Endothelial cell (in vitro differentiated cells): Measurements from ENCODE around the gene ATP6V1F. TPM values are rescaled to one million over a fixed set of nuclear protein-coding genes. Genes with fewer than 3 reads are reported as not detected.

ENCODE experiments used
- DNase-seq: peaks from one replicate; pipeline ENCODE4 v3.0.0; 2021; ENCODE audit warnings: low spot score
- H3K27ac Mint-ChIP-seq: one replicate; pipeline ENCODE4 v1.8.0; 2021; ENCODE audit warnings: mixed read lengths, inconsistent platforms; ENCODE audit not compliant: unreplicated experiment
- H3K27me3 Mint-ChIP-seq: one replicate; pipeline ENCODE4 v1.8.0; 2021; ENCODE audit warnings: mild to moderate bottlenecking, moderate library complexity, mixed read lengths, inconsistent platforms; ENCODE audit not compliant: unreplicated experiment
- H3K36me3 Mint-ChIP-seq: one replicate; pipeline ENCODE4 v1.8.0; 2021; ENCODE audit warnings: mild to moderate bottlenecking, low read depth, mixed read lengths, inconsistent platforms; ENCODE audit not compliant: unreplicated experiment
- H3K4me1 Mint-ChIP-seq: one replicate; pipeline ENCODE4 v1.8.0; 2021; ENCODE audit warnings: mild to moderate bottlenecking, mixed read lengths, inconsistent platforms; ENCODE audit not compliant: unreplicated experiment
- H3K4me3 Mint-ChIP-seq: one replicate; pipeline ENCODE4 v1.8.0; 2021; ENCODE audit warnings: mild to moderate bottlenecking, mixed read lengths, inconsistent platforms; ENCODE audit not compliant: unreplicated experiment
- H3K9me3 Mint-ChIP-seq: one replicate; pipeline ENCODE4 v1.8.0; 2021; ENCODE audit warnings: mixed read lengths, inconsistent platforms; ENCODE audit not compliant: unreplicated experiment
- CTCF ChIP-seq: fragments of 200-600 bp; sonication (generic); IDR thresholded peaks from one replicate; pipeline ENCODE4 v1.5.0; 2021; ENCODE audit warnings: antibody characterized with exemption; ENCODE audit not compliant: unreplicated experiment
- total RNA-seq: library from RNA; stranded (reverse); fragmentation: NEBNext Ultra II Directional; extraction: Animal tissue kit (Norgen Biotek cat#: 25700); gene quantifications from one replicate; pipeline ENCODE4 v1.2.1, GENCODE V29; 2021; ENCODE audit not compliant: unreplicated experiment

Gene ATP6V1F
- total RNA-seq, 1 donor from 2014 or later, result 132 TPM

- Mint-ChIP-seq H3K36me3 (peaks cover 4% of the 10 kb centered on the region), H3K4me3 (no peak overlapping the region), H3K4me1 (no peaks in the 10 kb centered on the region), H3K9me3 (no peaks in the 10 kb centered on the region), H3K27me3 (peaks cover 1% of the 10 kb centered on the region), H3K27ac (no peak overlapping the region)
- DNase-seq, result no peak
- TF ChIP-seq CTCF, result no peak
Observed at GRCh38 chr7:128892521-128893250, 30.0 kb downstream of the ATP6V1F start.

GRCh38 chr7:128893251-128894100 lies 30.8 kb downstream of the ATP6V1F start:
- Mint-ChIP-seq H3K4me3 (no peak overlapping the region), H3K4me1 (no peaks in the 10 kb centered on the region), H3K9me3 (peaks cover 2% of the 10 kb centered on the region), H3K27ac (no peak overlapping the region), H3K36me3 (peaks cover 4% of the 10 kb centered on the region), H3K27me3 (peaks cover 1% of the 10 kb centered on the region)
- no peak for TF ChIP-seq CTCF
- no peak for DNase-seq

GRCh38 chr7:128894101-128894440 lies 31.4 kb downstream of the ATP6V1F start:
- no peak for DNase-seq
- no peaks in the 10 kb centered on the region for H3K4me1 Mint-ChIP-seq
- peaks cover 4% of the 10 kb centered on the region for H3K9me3 Mint-ChIP-seq
- H3K36me3 Mint-ChIP-seq, result peaks cover 4% of the 10 kb centered on the region
- TF ChIP-seq CTCF, result no peak
- H3K27me3 Mint-ChIP-seq, result peaks cover 1% of the 10 kb centered on the region
- H3K27ac Mint-ChIP-seq, result no peak overlapping the region
- H3K4me3 Mint-ChIP-seq, result no peak overlapping the region

GRCh38 chr7:128895320-128895719 lies 32.7 kb downstream of the ATP6V1F start:
- Mint-ChIP-seq H3K4me3 (no peak overlapping the region), H3K9me3 (peaks cover 4% of the 10 kb centered on the region), H3K36me3 (no peaks in the 10 kb centered on the region), H3K27me3 (peaks cover 1% of the 10 kb centered on the region), H3K4me1 (no peaks in the 10 kb centered on the region), H3K27ac (no peak overlapping the region)
- TF ChIP-seq CTCF, result no peak
- DNase-seq, result no peak

- H3K27ac Mint-ChIP-seq, result no peak overlapping the region
- H3K4me1 Mint-ChIP-seq, result no peaks in the 10 kb centered on the region
- peaks cover 4% of the 10 kb centered on the region for H3K9me3 Mint-ChIP-seq
- H3K36me3 Mint-ChIP-seq, result peaks cover 4% of the 10 kb centered on the region
- DNase-seq, result no peak
- no peak for TF ChIP-seq CTCF
- H3K27me3 Mint-ChIP-seq, result peaks cover 1% of the 10 kb centered on the region
- no peak overlapping the region for H3K4me3 Mint-ChIP-seq
Observed at GRCh38 chr7:128899392-128899791, 36.7 kb downstream of the ATP6V1F start.
